ENCODE results near the gene INSIG1. TPM values are rescaled to one million over a fixed set of nuclear protein-coding genes. Genes with fewer than 3 reads are reported as not detected.

INSIG1 gene
- total and polyA plus RNA-seq, 8 donors, result 13.0 to 59.2 (median 37.1) TPM

GRCh38 chr7:155260498-155260872 is 37.2 kb upstream of the INSIG1 start:
- no peak for ATAC-seq
- Histone ChIP-seq H3K4me1 (peaks cover 15 to 24% (median 21%) of the 10 kb centered on the region in 3 donors), H3K36me3 (no peaks in the 10 kb centered on the region), H3K27ac (no peak overlapping the region), H3K9me3 (no peaks in the 10 kb centered on the region), H3K4me3 (no peak overlapping the region), H3K27me3 (no peaks in the 10 kb centered on the region)
- FAIRE-seq, result no peak
- TF ChIP-seq CTCF (IDR thresholded peaks at IDR 0.05), result no peak
- intact Hi-C loops (cut with DNase I), result no loop called here
- no peak for DNase-seq
- WGBS, 2 donors, result 92 to 93% methylated on average over 13 of the region's 13 CpGs

- Histone ChIP-seq H3K4me3 (no peak overlapping the region), H3K36me3 (no peaks in the 10 kb centered on the region), H3K4me1 (peaks cover 15 to 23% (median 21%) of the 10 kb centered on the region in 3 donors), H3K27me3 (no peaks in the 10 kb centered on the region), H3K27ac (no peak overlapping the region), H3K9me3 (no peaks in the 10 kb centered on the region)
- FAIRE-seq, result no peak
- 91 to 95% methylated on average over 21 of the region's 21 CpGs for WGBS, 2 donors
- intact Hi-C loops (cut with DNase I), result no loop called here
- ATAC-seq, result no peak
- DNase-seq, result no peak
- no peak for TF ChIP-seq CTCF (IDR thresholded peaks at IDR 0.05)
Measured at GRCh38 chr7:155261031-155261985, 36.4 kb upstream of the INSIG1 start.

- Histone ChIP-seq H3K9me3 (no peaks in the 10 kb centered on the region), H3K27me3 (no peaks in the 10 kb centered on the region), H3K27ac (no peak overlapping the region), H3K36me3 (no peaks in the 10 kb centered on the region), H3K4me3 (no peak overlapping the region), H3K4me1 (peaks cover 9 to 16% (median 14%) of the 10 kb centered on the region in 3 donors)
- no peak for TF ChIP-seq CTCF (IDR thresholded peaks at IDR 0.05)
- ATAC-seq, result no peak
- intact Hi-C loops (cut with DNase I), result no loop called here
- 69 to 74% methylated on average over 12 of the region's 12 CpGs for WGBS, 2 donors
- FAIRE-seq, result no peak
- no peak for DNase-seq
Measured at GRCh38 chr7:155262031-155262430, 35.6 kb upstream of the INSIG1 start.

- no peaks in the 10 kb centered on the region for H3K36me3 ChIP-seq
- FAIRE-seq (no peak), ATAC-seq (no peak), DNase-seq (no peak)
- no peak for TF ChIP-seq CTCF (IDR thresholded peaks at IDR 0.05)
- H3K9me3 ChIP-seq, result no peaks in the 10 kb centered on the region
- no peak overlapping the region for H3K4me3 ChIP-seq
- WGBS, 2 donors, result 88 to 93% methylated on average over 14 of the region's 14 CpGs
- intact Hi-C loops (cut with DNase I), result no loop called here
- H3K4me1 ChIP-seq, result peaks cover 4 to 5% (median 4%) of the 10 kb centered on the region in 3 donors
- no peaks in the 10 kb centered on the region for H3K27me3 ChIP-seq
- H3K27ac ChIP-seq, result no peak overlapping the region
Measured at GRCh38 chr7:155263051-155263450, 34.6 kb upstream of the INSIG1 start.

- intact Hi-C loops (cut with DNase I), result no loop called here
- 79 to 85% methylated on average over 12 of the region's 12 CpGs for WGBS, 2 donors
- no peak overlapping the region for H3K4me3 ChIP-seq
- TF ChIP-seq CTCF (IDR thresholded peaks at IDR 0.05), result no peak
- FAIRE-seq (no peak), ATAC-seq (no peak), DNase-seq (no peak)
- H3K4me1 ChIP-seq, result no peaks in the 10 kb centered on the region
- H3K9me3 ChIP-seq, result no peaks in the 10 kb centered on the region
- no peaks in the 10 kb centered on the region for H3K36me3 ChIP-seq
- no peaks in the 10 kb centered on the region for H3K27me3 ChIP-seq
- no peak overlapping the region for H3K27ac ChIP-seq
Measured at GRCh38 chr7:155263581-155264143, 34.0 kb upstream of the INSIG1 start.
